HG03103 (cell line): ENCODE results near the gene SYT5.
"Not testable (repeated sequence)": the region's sequence is repeated elsewhere in the genome, so short reads cannot be mapped to it uniquely, and the experiment has no call there.

Experiments used
- ATAC-seq: cut with Tn5 transposase; IDR thresholded peaks from one replicate; pipeline ENCODE4 v1.9.1; 2021; ENCODE audit warnings: low read depth; ENCODE audit not compliant: unreplicated experiment

Gene SYT5

DNA sequence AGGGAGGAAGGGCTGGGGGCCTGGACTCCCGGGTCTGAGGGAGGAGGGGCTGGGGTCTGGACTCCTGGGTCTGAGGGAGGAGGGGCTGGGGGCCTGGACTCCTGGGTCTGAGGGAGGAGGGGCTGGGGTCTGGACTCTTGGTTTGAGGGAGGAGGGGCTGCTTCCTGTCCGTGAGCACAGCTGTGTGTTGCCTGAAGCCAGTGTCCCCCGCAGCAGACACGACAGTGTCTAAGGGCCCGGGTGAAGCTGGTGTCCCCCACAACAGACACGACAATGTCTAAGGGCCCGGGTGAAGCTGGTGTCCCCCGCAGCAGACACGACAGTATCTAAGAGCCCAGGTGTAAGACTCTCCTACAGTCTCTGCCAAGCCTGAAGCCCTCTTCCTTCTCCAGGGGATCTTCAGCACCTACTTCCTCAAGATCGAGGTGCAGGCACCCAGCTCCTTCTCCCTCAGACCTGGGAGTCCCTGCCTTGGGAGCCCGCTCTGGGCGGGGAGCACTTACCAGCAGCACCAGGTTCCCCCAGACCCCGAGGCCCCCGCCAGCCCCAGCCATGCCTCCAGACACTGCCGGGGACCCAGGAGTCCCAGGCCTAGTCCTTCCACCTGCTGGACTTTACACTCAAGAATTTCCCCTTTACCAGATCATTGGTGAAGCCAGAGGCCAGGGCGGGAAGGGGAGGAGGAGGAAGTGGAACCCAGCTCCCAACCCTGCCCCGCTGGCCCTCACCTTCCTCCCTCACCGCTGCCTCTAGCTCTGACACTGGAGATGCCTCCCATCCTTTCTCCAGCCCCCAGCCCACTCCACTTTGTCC, 29.0 kb upstream of the SYT5 start, which contains the start of gene PTPRH:
Gene PTPRH, minus strand, starts transcription at position 622 of the 813 bp plus-strand sequence. Its CDS starts 68 bp downstream, at position 554.
- no peak for ATAC-seq

DNA sequence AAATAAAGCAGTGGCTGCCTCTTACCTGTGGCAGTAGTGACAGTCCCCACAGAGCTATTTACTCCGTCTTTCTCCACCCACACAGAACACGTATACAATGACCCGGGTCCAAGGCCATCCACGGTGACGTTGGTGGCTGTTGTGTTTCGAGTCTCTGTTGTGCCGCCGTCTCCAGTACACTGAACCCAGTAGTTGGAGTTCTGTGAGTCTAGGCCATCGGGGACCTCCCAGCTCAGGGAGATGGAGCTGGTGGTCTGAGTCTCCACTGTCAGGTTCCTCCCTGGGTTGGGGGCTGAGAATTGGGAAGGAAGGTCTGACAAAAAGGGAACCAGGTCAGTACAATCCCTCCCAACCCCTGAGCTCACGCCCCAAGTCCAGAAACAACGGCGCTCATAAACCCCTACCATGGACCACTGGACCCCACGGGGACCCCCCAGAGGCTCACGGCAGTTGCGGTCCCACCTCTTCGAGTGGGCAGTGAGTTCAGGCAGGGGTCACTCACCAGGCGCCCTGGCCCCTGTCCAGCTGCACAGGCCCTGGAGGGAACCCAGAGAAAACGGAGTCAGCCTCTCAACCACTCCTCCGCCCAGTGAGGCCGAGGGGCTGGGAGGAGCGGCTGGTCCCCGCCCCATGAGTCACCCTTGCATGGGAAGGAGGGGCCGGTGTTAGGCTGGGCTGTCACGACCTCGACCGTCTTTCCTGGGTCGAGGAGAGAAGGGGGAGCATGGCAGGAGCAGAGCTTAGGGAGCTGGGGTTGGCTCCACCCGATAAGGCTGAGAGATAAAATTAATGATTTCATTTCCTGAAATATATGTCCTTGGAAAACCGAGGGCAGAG, 26.8 kb upstream of the SYT5 start:
- ATAC-seq, result no peak

DNA sequence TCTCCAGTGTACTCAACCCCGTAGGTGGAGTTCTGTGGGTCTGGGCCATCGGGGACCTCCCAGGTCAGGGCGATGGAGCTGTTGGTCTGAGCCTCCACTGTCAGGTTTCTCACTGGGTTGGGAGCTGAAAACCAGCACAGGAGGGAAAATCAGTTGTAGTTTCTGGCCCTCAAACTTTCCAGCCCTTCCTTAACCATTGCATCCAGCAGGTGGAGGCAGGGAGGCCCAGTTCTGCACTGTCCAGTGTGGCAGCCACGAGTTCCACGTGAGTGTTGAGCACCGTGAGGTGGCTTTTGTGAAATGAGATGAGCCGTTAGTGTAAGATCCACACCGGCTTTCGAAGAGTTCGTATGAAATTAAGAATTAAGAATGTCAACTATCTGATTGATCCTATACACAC, 22.1 kb upstream of the SYT5 start:
- ATAC-seq, result not testable (repeated sequence)

DNA sequence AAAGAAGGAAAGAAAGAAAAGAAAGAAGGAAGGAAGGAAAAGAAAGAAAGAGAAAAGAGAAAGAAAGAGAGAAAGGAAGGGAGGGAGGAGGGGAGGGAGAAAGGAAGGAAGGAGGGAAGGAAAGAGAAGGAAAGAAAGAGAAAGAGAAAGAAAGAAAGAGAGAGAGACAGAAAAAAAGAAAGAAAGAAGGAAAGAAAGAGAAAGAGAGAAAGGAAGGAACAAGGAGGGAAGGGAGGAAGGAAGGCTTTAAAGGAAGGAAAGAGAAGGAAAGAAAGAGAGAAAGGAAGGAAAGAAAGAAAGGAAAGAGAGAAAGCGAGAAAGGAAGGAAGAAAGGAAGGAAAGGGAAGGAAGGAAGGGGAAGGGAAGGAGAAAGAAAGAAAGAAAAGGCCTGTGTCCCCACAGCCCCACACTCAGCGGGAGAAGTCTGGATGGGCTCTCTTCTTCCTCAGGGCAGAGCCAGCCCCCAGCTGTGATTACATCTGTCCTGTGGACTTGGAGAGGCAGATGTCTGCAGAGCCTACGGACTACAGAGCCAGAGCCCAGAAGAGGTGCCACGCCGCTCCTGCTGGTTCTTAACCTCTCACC, 19.6 kb upstream of the SYT5 start:
- ATAC-seq, result no peak

DNA sequence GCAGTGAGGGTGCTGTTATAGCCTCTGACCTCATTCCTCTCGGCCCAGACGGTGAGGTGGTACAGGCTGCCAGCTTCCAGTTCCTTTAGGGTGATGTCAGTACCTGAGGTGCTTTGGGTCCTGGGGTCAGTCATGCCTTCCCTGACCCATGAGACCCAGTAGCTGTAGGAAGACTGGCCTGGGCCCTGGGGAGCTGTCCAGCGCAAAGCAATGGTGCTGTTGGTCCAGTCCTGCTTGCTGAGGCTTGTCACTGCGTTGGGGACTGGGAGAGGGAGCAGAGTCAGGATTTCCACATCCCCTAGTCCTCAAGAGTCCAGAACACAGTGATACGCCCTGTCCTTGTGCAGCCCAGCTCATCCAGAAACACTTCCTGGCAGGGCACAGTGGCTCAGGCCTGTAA, 18.6 kb upstream of the SYT5 start:
- ATAC-seq, result no peak

DNA sequence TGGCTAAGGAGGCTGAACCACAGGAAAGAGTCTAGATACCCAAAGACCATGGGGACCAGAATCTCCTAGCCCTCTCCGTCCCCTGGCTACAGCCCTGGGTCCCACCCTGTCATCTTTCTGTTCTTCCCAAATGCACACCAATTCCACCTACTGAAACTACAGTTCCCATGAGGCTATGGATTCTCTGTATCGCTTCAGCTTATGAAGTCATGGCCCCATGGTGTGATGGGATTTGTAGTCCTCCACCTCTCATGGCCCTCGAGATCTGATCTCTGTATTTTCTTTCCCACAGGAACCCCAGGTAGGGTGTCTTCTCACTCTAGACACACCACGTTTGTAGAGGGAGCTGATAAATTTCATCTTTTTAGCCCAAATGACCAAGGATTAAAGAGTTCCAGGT, 17.4 kb upstream of the SYT5 start:
- no peak for ATAC-seq

DNA sequence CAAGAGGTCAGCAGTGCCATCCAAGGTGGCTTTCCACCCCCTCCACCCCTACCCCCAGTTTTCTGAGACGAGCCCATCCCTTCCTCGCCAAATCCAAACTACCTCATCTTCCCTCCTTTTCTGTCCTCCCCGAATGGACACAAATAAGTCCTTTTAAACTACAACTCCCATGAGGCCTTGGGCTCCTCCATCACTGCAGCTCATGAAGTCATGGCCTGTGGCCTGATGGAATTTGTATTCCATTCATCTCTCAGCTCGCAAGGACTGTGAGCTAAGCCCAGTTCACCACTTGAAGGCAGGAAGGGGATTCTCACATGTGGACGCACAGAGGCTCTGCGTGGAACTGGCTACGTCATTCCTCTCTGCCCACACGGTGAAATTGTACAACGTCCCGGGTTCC, 16.7 kb upstream of the SYT5 start:
- no peak for ATAC-seq

DNA sequence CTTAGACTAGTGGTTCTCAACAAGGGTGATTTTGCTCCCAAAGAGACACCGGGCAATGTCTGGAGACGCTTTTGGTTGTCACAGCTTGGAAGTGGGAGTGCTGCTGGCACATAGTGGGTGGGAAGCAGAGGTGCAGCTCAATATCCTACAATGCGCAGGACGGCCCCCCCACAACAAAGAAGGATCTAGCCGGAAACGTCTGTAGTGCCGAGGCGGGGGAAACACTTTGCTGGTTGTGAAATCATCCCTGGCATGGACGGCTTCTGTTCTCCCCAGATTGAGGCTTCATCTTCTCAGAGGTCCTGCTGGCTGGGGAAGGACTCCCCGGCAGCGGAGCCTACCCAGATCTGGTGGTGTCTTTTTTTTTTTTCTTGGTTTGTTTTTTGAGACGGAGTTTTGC, 13.4 kb upstream of the SYT5 start:
- ATAC-seq, result no peak

DNA sequence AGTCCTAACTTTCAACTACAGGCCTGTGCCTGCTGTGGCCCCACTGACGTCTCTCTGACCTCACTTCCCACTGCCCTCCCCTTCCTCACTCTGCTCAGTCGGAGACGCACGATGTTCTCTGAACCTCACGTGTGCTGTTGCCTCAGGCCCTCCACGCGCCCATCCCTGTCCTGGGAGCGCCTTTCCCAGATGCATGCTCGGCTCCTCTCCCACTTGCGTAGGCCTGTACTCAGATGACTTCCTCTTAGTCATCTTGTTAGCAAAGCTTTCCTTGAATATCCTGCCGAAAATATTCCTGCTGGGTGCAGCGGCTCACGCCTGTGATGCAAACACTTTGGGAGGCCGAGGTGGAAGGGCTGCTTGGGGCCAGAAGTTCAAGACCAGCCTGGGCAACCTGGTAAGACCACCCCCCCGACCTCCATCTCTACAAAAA, 9.3 kb upstream of the SYT5 start:
- no peak for ATAC-seq

DNA sequence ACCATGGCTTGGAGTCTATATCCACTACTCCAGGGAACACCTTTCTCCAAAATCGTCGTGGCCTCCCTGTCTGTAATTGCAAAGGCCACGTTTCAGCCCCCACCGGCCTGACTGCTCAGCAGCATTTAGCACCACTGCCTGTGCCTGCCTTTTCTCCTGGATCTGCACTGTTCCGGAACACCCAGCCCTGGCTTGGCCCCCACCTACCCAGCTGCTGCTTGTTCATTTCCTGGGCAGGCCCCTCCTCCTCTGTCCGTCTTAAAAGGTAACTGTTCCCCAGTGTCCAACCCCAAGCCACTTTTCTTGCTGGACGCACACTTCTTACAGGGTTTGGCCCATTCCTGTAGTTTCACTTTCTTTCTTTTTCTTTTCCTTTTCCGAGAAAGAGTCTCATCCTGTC, 8.5 kb upstream of the SYT5 start:
- no peak for ATAC-seq

DNA sequence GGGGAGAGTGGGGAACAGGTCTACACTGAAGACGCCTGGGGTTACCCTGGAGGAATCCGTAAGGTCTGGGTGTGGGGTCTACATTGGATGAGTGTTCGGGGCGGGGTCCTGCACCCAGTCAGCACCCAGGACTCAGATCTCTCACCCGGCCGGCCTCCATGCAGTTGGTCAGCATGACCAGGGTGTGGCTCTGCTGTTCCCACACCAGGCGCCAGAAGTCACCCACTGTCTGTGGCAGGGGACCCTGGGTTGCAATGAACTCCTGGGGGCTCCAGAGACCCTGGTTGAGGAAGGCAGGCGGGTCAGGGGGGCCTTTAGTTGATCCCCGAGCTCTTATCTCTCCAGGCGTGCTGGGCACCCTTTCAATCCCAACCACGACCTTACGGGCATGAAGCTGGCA, 6.0 kb upstream of the SYT5 start:
- no peak for ATAC-seq

DNA sequence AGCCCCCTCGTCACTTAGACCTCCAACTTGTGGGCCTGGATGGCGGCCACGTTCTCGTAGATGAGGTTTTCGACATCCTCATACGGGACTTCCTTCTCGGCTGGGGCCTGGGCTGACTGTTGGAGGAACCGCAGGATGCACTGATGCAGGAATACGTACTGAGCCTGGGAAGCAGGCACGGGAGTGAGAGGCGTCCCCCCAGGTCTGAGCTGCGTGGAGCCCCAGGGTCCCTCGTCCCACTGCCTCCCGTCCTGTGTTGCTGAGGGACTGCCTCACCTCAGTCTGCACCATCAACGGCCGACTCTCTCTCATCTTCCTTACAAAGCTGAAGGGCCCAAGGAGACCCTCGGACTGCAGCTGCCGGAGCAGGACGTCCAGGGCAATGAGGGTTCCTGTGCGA, 1.7 kb upstream of the SYT5 start:
- no peak for ATAC-seq

DNA sequence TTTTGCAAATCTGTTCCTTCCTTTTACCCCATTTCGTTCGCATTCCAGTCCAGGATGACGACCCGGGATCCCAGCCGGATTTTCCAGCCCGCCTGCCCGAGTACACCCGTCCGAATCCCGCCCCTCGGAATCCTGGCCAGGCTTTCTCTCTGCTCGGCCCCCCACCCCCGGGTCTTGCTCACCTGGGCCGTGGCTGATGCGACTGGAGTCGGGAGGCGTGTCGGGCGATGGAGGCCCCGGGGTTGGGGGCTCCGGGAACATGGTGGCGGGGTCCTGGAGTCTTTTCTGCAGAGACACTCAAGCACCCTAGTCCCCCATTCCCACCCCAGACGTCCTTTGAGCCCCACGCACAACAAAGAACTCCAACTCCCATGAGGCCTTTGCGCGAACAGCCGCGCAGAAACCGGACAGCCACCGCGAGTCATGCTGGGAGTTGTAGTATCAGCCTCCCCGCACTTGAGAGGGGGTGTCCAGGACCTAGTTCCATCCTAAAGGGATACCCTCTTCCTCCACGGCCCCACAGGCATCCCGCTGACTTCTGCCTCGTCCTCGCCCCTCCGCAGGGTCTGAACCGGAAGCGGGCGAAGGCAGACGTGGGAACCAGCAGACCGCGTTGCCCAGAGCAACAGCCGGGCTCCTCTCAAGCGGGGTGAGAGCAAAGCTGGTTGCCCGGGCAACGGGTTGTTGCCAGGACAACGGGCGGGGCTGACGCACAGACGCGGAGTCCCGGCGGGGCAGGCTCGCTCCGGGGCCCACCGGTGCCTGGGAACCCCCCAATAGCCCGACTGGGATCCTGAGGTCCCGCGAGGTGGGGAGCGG, 1.1 kb downstream of the SYT5 start:
- peak; percentile 55 for ATAC-seq

DNA sequence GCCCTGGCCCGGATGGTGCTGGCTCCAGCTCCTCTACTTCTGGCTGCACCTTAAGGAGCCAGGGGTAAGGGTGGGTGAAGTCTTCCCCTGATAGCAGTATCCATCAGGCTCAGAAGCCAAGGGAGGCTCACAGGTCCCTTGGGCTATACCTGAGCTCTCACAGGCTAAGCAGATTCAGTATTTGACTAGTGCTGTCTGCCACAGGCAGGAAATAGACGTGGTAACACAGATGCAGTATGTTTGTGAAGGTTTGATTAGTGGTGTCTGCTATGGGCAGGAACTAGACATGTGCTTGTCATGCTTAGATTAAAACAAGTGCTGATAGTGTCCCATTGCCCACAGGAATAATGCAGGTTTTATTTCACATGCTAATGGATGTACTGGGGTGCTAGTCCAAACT, 4.0 kb downstream of the SYT5 start:
- no peak for ATAC-seq

DNA sequence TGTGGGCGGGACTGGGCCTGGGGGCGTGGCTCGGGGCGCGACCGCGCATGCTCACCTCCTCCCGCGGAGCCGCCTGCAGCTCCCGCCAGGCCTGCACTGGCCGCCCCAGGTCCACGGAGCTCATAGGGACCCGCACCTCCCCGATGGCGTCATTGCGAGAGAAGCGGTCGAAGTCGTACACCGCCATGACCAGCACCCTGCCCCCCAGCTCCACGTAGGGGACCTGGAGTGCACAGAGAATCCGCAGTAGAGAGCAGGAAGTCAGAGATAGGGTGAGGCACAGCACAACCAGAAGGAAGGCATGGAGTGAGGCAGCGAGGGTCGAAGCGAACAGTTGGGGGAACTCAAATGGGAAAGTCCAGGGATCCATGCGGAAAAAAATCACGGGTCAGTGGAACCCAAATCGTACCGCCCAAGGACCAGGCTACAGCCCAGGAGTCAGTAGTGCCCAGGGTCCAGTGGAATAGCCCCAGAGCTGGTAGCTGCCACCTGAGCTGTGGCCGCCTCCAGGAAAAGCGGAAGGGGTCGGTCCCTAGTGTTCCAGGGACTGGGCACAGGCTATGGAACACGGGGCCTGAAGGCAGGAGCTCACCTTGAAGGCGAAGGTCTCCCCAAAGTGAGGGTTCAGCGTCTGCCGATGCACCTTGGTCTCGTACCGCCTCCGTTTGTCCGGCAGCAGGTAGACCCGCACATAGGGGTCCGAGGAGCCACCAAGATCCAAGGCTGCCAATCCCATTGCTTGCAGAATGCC, 4.8 kb downstream of the SYT5 start:
- ATAC-seq, result no peak

DNA sequence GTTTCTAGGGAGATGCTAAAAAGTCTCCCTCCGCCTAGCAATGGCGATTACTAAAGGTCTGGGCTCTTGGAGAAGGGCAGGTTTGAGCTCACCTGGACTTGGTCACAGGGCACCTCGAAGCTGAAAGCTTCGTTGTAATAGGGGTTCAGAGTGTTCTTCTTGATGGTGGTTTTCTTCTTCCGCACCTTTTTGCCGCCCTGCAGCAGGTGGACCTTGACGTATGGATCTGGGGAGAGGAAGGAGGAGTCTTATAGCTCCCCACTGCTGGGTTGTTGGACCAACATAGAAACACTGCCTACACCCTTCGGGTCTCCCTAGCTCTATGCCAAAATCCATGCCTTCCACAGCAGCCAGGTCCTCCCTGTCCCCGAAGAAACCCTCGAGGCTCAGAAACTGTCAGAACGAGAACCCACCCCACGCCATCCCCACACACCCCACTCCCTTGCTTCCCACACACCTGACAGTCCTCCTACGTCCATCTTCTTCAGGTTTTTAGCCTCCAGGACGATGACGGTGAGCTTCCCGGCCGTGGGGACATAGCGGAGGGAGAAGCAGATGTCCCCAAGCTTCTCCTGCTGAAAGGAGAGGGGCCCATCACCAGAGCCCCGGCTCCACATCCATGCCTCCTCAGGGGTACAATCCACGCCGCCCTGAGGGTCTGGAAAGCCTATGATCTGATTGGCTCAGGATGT, 5.5 kb downstream of the SYT5 start:
- ATAC-seq, result no peak

DNA sequence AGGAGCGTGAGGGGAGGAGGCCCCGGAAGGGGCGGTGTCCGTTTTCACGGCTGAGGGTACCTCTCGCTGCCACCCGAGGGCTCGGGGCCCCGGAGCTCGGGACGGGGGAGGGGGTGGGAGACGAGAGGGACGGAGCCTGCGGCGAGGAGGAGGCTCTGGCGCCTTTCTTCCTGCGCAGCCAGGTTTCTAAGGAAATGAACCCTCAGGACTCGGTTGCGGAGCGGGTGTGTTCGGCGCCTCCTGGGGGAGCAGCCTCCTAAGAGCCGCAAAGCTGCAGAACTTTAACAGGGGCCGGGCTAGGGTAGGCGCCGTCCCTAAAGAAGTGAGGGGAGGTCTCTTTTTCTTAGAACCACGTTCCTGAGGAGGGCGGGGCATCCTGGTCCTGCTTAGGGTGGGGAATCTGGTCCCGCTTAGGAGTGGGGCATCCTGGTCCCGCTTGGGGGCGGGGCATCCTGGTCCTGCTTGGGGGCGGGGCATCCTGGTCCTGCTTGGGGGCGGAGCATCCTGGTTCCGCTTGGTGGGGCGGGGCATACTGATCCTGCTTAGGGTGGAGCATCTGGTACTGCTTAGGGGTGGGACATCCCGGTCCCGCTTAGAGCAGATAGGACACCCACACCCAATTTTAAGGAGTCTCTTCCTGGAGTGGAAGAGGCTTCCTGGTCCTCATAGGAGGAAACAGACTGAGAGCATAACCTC, 6.2 kb downstream of the SYT5 start:
- no peak for ATAC-seq

DNA sequence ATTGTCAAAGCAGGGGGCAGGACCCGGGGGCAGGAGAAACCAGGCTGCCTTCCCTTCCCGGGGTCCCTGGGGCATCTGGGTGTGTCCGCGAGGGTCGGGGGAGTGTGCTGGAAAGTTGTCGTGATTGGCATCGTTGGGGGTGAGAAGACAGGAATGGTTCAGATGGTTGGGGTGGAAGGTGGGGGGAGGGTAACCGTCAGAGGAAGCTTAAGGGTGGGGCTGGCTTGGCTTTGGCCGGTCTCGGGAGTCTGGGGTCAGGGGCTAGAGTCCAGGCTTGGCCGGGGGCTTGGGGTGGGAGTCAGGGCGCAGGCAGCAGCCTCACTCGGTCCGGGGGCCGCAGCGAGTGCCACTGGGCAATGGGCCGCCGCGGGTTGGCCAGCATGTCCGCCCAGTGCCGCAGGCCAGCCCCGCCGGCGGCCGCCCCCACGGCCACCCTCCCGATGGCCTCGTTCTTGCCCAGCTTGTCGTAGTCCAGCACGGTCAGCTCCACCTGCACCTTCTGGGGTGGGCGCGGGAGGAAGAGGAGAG, 6.8 kb downstream of the SYT5 start:
- ATAC-seq, result no peak
